Endodermal cell (in vitro differentiated cells): ENCODE data around the gene OR6C75. TPM values are rescaled to one million over a fixed set of nuclear protein-coding genes. Genes with fewer than 3 reads are reported as not detected.

Source experiments
- DNase-seq: peaks from one replicate; pipeline ENCODE4 v3.0.0-alpha.2; 2017
- H3K27ac ChIP-seq: 2 replicates; pipeline ENCODE4 v1.5.1; 2013; ENCODE audit warnings: mild to moderate bottlenecking, low read depth, low read length, moderate library complexity
- H3K27me3 ChIP-seq: 2 replicates; pipeline ENCODE4 v1.6.1; 2013; ENCODE audit warnings: mild to moderate bottlenecking, low read length, moderate library complexity; ENCODE audit not compliant: insufficient read depth, control insufficient read depth, poor library complexity, severe bottlenecking
- H3K36me3 ChIP-seq: 2 replicates; pipeline ENCODE4 v1.7.0; 2013; ENCODE audit warnings: mild to moderate bottlenecking, low read length, moderate library complexity; ENCODE audit not compliant: control insufficient read depth, insufficient read depth
- H3K4me1 ChIP-seq: one replicate; pipeline ENCODE4 v1.7.0; 2013; ENCODE audit warnings: low read length; ENCODE audit not compliant: control insufficient read depth, insufficient read depth
- H3K4me3 ChIP-seq: 2 replicates; pipeline ENCODE4 v1.5.1; 2013; ENCODE audit warnings: mild to moderate bottlenecking, low read length, moderate library complexity
- H3K9ac ChIP-seq: 2 replicates; pipeline ENCODE4 v1.6.1; 2013; ENCODE audit warnings: mild to moderate bottlenecking, low read length, moderate library complexity; ENCODE audit not compliant: poor library complexity, severe bottlenecking; ENCODE audit errors: extremely low read depth
- H3K9me3 ChIP-seq: 2 replicates; pipeline ENCODE4 v1.6.1; 2013; ENCODE audit warnings: mild to moderate bottlenecking, low read length, moderate library complexity; ENCODE audit not compliant: control insufficient read depth
- H3K27ac Mint-ChIP-seq: 2 replicates; pipeline ENCODE4 v1.8.0; 2020; ENCODE audit warnings: mixed read lengths
- H3K27me3 Mint-ChIP-seq: 2 replicates; pipeline ENCODE4 v1.8.0; 2021; ENCODE audit warnings: mild to moderate bottlenecking, mixed read lengths; ENCODE audit not compliant: insufficient read depth
- H3K36me3 Mint-ChIP-seq: 2 replicates; pipeline ENCODE4 v1.8.0; 2020; ENCODE audit warnings: low read depth, mixed read lengths
- H3K4me1 Mint-ChIP-seq: 2 replicates; pipeline ENCODE4 v1.8.0; 2020; ENCODE audit warnings: mixed read lengths
- H3K4me3 Mint-ChIP-seq: 2 replicates; pipeline ENCODE4 v1.8.0; 2020; ENCODE audit warnings: mild to moderate bottlenecking, moderate library complexity, mixed read lengths
- H3K9me3 Mint-ChIP-seq: 2 replicates; pipeline ENCODE4 v1.8.0; 2020; ENCODE audit warnings: mild to moderate bottlenecking, mixed read lengths
- CTCF ChIP-seq: fragments of 200-600 bp; sonication (generic); conservative IDR thresholded peaks from 2 replicates; pipeline ENCODE4 v1.5.0; 2021; ENCODE audit warnings: antibody characterized with exemption, mild to moderate bottlenecking
- WGBS, 2 experiments: methylation state at CpG; one replicate each; pipeline versions ENCODE4 v1.1.5 to v1.1.7; 2013; ENCODE audit warnings: missing lambda C conversion rate in 2 of 2, mixed read lengths in 1 of 2; ENCODE audit not compliant: insufficient coverage in 1 of 2, insufficient read length in 1 of 2; 5-methylcytosine and 5-hydroxymethylcytosine counted together
- total RNA-seq, 2 donors: library from RNA; stranded (reverse); fragmentation: NEBNext Ultra II Directional in 1 of 2; extraction: Animal tissue kit (Norgen Biotek cat#: 25700) in 1 of 2; gene quantifications; 2 replicates in 1 of 2; 3 replicates in 1 of 2; pipeline ENCODE4 v1.2.1, GENCODE V29; 2021

Gene OR6C75
- total RNA-seq, 2 donors from 2014 or later, result not detected

- no peaks in the 10 kb centered on the region for H3K9me3 ChIP-seq
- Mint-ChIP-seq H3K27ac (no peak overlapping the region), H3K9me3 (no peaks in the 10 kb centered on the region), H3K4me3 (no peak overlapping the region), H3K27me3 (peaks cover 3% of the 10 kb centered on the region), H3K36me3 (no peaks in the 10 kb centered on the region), H3K4me1 (no peaks in the 10 kb centered on the region)
- H3K36me3 ChIP-seq, result no peaks in the 10 kb centered on the region
- H3K9ac ChIP-seq, result no peak overlapping the region
- H3K4me3 ChIP-seq, result no peak overlapping the region
- 95 to 100% methylated on average over 2 to 3 of the region's 4 CpGs for WGBS, 2 experiments
- no peaks in the 10 kb centered on the region for H3K4me1 ChIP-seq
- no peak for TF ChIP-seq CTCF
- no peaks in the 10 kb centered on the region for H3K27me3 ChIP-seq
- no peak overlapping the region for H3K27ac ChIP-seq
- DNase-seq, result no peak
Measured at GRCh38 chr12:55372521-55372920, 9.7 kb downstream of the OR6C75 start.

- no peaks in the 10 kb centered on the region for H3K9me3 ChIP-seq
- H3K27ac ChIP-seq, result no peak overlapping the region
- H3K4me3 ChIP-seq, result no peak overlapping the region
- H3K4me1 ChIP-seq, result no peaks in the 10 kb centered on the region
- peak; percentile 31 for TF ChIP-seq CTCF
- H3K36me3 ChIP-seq, result no peaks in the 10 kb centered on the region
- Mint-ChIP-seq H3K36me3 (no peaks in the 10 kb centered on the region), H3K9me3 (no peaks in the 10 kb centered on the region), H3K4me3 (no peak overlapping the region), H3K27ac (no peak overlapping the region), H3K4me1 (no peaks in the 10 kb centered on the region), H3K27me3 (no peaks in the 10 kb centered on the region)
- H3K9ac ChIP-seq, result no peak overlapping the region
- peak; percentile 55 for DNase-seq
- no peaks in the 10 kb centered on the region for H3K27me3 ChIP-seq
Measured at GRCh38 chr12:55385891-55386290, 23.1 kb downstream of the OR6C75 start.

GRCh38 chr12:55392032-55392795 lies 29.4 kb downstream of the OR6C75 start:
- Mint-ChIP-seq H3K4me3 (no peak overlapping the region), H3K27me3 (no peaks in the 10 kb centered on the region), H3K4me1 (no peaks in the 10 kb centered on the region), H3K36me3 (no peaks in the 10 kb centered on the region), H3K27ac (no peak overlapping the region), H3K9me3 (peaks cover 5% of the 10 kb centered on the region)
- Histone ChIP-seq H3K4me1 (no peaks in the 10 kb centered on the region), H3K27ac (no peak overlapping the region), H3K4me3 (no peak overlapping the region), H3K9ac (no peak overlapping the region), H3K9me3 (no peaks in the 10 kb centered on the region), H3K36me3 (no peaks in the 10 kb centered on the region), H3K27me3 (no peaks in the 10 kb centered on the region)
- no peak for TF ChIP-seq CTCF
- DNase-seq, result peak; percentile 50
- 91 to 94% methylated on average over 20 to 23 of the region's 23 CpGs for WGBS, 2 experiments
